ENCODE measurements around the gene COX6A2. TPM values are rescaled to one million over a fixed set of nuclear protein-coding genes. Genes with fewer than 3 reads are reported as not detected.

The COX6A2 gene
- total and polyA plus RNA-seq, 2 donors (not counting 1 experiment from before 2014, with no cell fraction given) = not detected

- TF ChIP-seq, protein P1, sequence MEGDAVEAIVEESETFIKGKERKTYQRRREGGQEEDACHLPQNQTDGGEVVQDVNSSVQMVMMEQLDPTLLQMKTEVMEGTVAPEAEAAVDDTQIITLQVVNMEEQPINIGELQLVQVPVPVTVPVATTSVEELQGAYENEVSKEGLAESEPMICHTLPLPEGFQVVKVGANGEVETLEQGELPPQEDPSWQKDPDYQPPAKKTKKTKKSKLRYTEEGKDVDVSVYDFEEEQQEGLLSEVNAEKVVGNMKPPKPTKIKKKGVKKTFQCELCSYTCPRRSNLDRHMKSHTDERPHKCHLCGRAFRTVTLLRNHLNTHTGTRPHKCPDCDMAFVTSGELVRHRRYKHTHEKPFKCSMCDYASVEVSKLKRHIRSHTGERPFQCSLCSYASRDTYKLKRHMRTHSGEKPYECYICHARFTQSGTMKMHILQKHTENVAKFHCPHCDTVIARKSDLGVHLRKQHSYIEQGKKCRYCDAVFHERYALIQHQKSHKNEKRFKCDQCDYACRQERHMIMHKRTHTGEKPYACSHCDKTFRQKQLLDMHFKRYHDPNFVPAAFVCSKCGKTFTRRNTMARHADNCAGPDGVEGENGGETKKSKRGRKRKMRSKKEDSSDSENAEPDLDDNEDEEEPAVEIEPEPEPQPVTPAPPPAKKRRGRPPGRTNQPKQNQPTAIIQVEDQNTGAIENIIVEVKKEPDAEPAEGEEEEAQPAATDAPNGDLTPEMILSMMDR (conservative IDR thresholded peaks at IDR 0.05 in 1 of 2, IDR thresholded peaks at IDR 0.05 in 1 of 2; ENCODE audit: low read depth in 1 of 2, low read length in 2 of 2) = no peak
- TF ChIP-seq EZH2 (IDR thresholded peaks at IDR 0.05; ENCODE audit: low read length, missing control alignments) = no peak
- DNase-seq (ENCODE audit: low read depth in 2 of 2) = no peak
- Histone ChIP-seq H3K36me3 (ENCODE audit: control insufficient read depth, insufficient read depth, low read length) (no peaks in the 10 kb centered on the region), H3K9me3 (ENCODE audit: control insufficient read depth, insufficient read depth, low read depth, low read length) (no peaks in the 10 kb centered on the region), H3K27me3 (ENCODE audit: control insufficient read depth, insufficient read depth, low read length) (no peaks in the 10 kb centered on the region), H3K4me2 (ENCODE audit: extremely low read depth, insufficient read depth, low read length) (no peak overlapping the region), H2AFZ (ENCODE audit: low read length) (no peak overlapping the region), H3K4me3 (replicated peaks in 1 of 4; ENCODE audit: control extremely low read depth in 1 of 4, insufficient read depth in 1 of 4, low read depth in 3 of 4, low read length in 4 of 4) (no peak overlapping the region), H3K4me1 (ENCODE audit: control insufficient read depth, extremely low read depth, insufficient read depth, low read length) (no peaks in the 10 kb centered on the region), H3K27ac (ENCODE audit: insufficient read depth, low read length) (no peak overlapping the region), H3K79me2 (ENCODE audit: control insufficient read depth, insufficient read depth, low read length) (no peaks in the 10 kb centered on the region), H3K9ac (ENCODE audit: insufficient read depth, low read length) (no peak overlapping the region), H4K20me1 (ENCODE audit: control insufficient read depth, extremely low read depth, insufficient read depth, low read length) (no peaks in the 10 kb centered on the region)
Measured at GRCh38 chr16:31412750-31413149, 15.4 kb downstream of the COX6A2 start.

GRCh38 chr16:31411024-31411844 lies 16.9 kb downstream of the COX6A2 start:
- TF ChIP-seq EZH2 (IDR thresholded peaks at IDR 0.05; ENCODE audit: low read length, missing control alignments) = no peak
- TF ChIP-seq, protein P1 (conservative IDR thresholded peaks at IDR 0.05 in 1 of 2, IDR thresholded peaks at IDR 0.05 in 1 of 2; ENCODE audit: low read depth in 1 of 2, low read length in 2 of 2) = no peak
- Histone ChIP-seq H3K27ac (ENCODE audit: insufficient read depth, low read length) (no peak overlapping the region), H4K20me1 (ENCODE audit: control insufficient read depth, extremely low read depth, insufficient read depth, low read length) (no peaks in the 10 kb centered on the region), H2AFZ (ENCODE audit: low read length) (no peak overlapping the region), H3K9me3 (ENCODE audit: control insufficient read depth, insufficient read depth, low read depth, low read length) (no peaks in the 10 kb centered on the region), H3K79me2 (ENCODE audit: control insufficient read depth, insufficient read depth, low read length) (no peaks in the 10 kb centered on the region), H3K4me2 (ENCODE audit: extremely low read depth, insufficient read depth, low read length) (no peak overlapping the region), H3K9ac (ENCODE audit: insufficient read depth, low read length) (no peak overlapping the region), H3K4me3 (replicated peaks in 1 of 4; ENCODE audit: control extremely low read depth in 1 of 4, insufficient read depth in 1 of 4, low read depth in 3 of 4, low read length in 4 of 4) (no peak overlapping the region), H3K36me3 (ENCODE audit: control insufficient read depth, insufficient read depth, low read length) (no peaks in the 10 kb centered on the region), H3K4me1 (ENCODE audit: control insufficient read depth, extremely low read depth, insufficient read depth, low read length) (no peaks in the 10 kb centered on the region), H3K27me3 (ENCODE audit: control insufficient read depth, insufficient read depth, low read length) (no peaks in the 10 kb centered on the region)
- no peak for DNase-seq (ENCODE audit: low read depth in 2 of 2)

GRCh38 chr16:31410082-31410481 lies 18.1 kb downstream of the COX6A2 start:
- Histone ChIP-seq H3K27me3 (ENCODE audit: control insufficient read depth, insufficient read depth, low read length) (no peaks in the 10 kb centered on the region), H3K27ac (ENCODE audit: insufficient read depth, low read length) (no peak overlapping the region), H3K4me1 (ENCODE audit: control insufficient read depth, extremely low read depth, insufficient read depth, low read length) (no peaks in the 10 kb centered on the region), H3K79me2 (ENCODE audit: control insufficient read depth, insufficient read depth, low read length) (no peaks in the 10 kb centered on the region), H3K9ac (ENCODE audit: insufficient read depth, low read length) (no peak overlapping the region), H3K9me3 (ENCODE audit: control insufficient read depth, insufficient read depth, low read depth, low read length) (no peaks in the 10 kb centered on the region), H2AFZ (ENCODE audit: low read length) (no peak overlapping the region), H3K4me2 (ENCODE audit: extremely low read depth, insufficient read depth, low read length) (no peak overlapping the region), H3K4me3 (replicated peaks in 1 of 4; ENCODE audit: control extremely low read depth in 1 of 4, insufficient read depth in 1 of 4, low read depth in 3 of 4, low read length in 4 of 4) (no peak overlapping the region), H4K20me1 (ENCODE audit: control insufficient read depth, extremely low read depth, insufficient read depth, low read length) (no peaks in the 10 kb centered on the region), H3K36me3 (ENCODE audit: control insufficient read depth, insufficient read depth, low read length) (no peaks in the 10 kb centered on the region)
- TF ChIP-seq, protein P1 (conservative IDR thresholded peaks at IDR 0.05 in 1 of 2, IDR thresholded peaks at IDR 0.05 in 1 of 2; ENCODE audit: low read depth in 1 of 2, low read length in 2 of 2) = no peak
- TF ChIP-seq EZH2 (IDR thresholded peaks at IDR 0.05; ENCODE audit: low read length, missing control alignments) = no peak
- no peak for DNase-seq (ENCODE audit: low read depth in 2 of 2)

Measured in fibroblast of lung (primary cell).